ENCODE measurements around the gene MAN1A2. TPM values are rescaled to one million over a fixed set of nuclear protein-coding genes. Genes with fewer than 3 reads are reported as not detected.

The MAN1A2 gene
- polyA plus RNA-seq, 1 donor from 2014 or later = 25.0 TPM

- H3K9me3 ChIP-seq (ENCODE audit: low read length) = peaks cover 9% of the 10 kb centered on the region
- H3K27me3 ChIP-seq (ENCODE audit: insufficient read depth, low read depth, low read length) = no peaks in the 10 kb centered on the region
- TF ChIP-seq EZH2 (IDR thresholded peaks at IDR 0.05; ENCODE audit: borderline replicate concordance, insufficient read depth, low read length, poor library complexity, severe bottlenecking) (no peak), SMC3 (conservative IDR thresholded peaks at IDR 0.05; ENCODE audit: poor library complexity) (no peak), RAD21 (conservative IDR thresholded peaks at IDR 0.05) (no peak), EP300 (conservative IDR thresholded peaks at IDR 0.05; ENCODE audit: poor library complexity, severe bottlenecking) (no peak), REST (IDR thresholded peaks at IDR 0.05; ENCODE audit: borderline replicate concordance) (no peak), MXI1 (conservative IDR thresholded peaks at IDR 0.05; ENCODE audit: poor library complexity, severe bottlenecking) (no peak), POLR2AphosphoS5 (IDR thresholded peaks at IDR 0.05) (no peak), TAF1 (IDR thresholded peaks at IDR 0.05; ENCODE audit: low read depth) (no peak), CTCF (IDR thresholded peaks at IDR 0.05; ENCODE audit: poor library complexity, severe bottlenecking) (no peak)
- no peaks in the 10 kb centered on the region for H3F3A ChIP-seq (ENCODE audit: insufficient read depth, low read length, poor library complexity, severe bottlenecking)
- H2AFZ ChIP-seq (ENCODE audit: low read depth, low read length) = no peak overlapping the region
- no peaks in the 10 kb centered on the region for H3K9me2 ChIP-seq (ENCODE audit: insufficient read depth, low read length)
- H3K9ac ChIP-seq (ENCODE audit: low read length) = no peak overlapping the region
- peaks cover 27% of the 10 kb centered on the region for H3K79me2 ChIP-seq (replicated peaks; ENCODE audit: insufficient read depth, low read length)
- no peak overlapping the region for H3K4me3 ChIP-seq (ENCODE audit: low read length)
- H4K20me1 ChIP-seq (ENCODE audit: insufficient read depth) = no peaks in the 10 kb centered on the region
- peaks cover 6% of the 10 kb centered on the region for H3K36me3 ChIP-seq (ENCODE audit: insufficient read depth, low read length)
- H3K4me2 ChIP-seq (ENCODE audit: low read length) = no peak overlapping the region
- H3K27ac ChIP-seq (ENCODE audit: low read length) = no peak overlapping the region
Measured at GRCh38 chr1:117398957-117399356, 31.7 kb downstream of the MAN1A2 start.

- no peak overlapping the region for H3K27ac ChIP-seq (ENCODE audit: low read length)
- no peak overlapping the region for H3K4me3 ChIP-seq (ENCODE audit: low read length)
- H3K27me3 ChIP-seq (ENCODE audit: insufficient read depth, low read depth, low read length) = no peaks in the 10 kb centered on the region
- no peaks in the 10 kb centered on the region for H3F3A ChIP-seq (ENCODE audit: insufficient read depth, low read length, poor library complexity, severe bottlenecking)
- no peaks in the 10 kb centered on the region for H3K9me2 ChIP-seq (ENCODE audit: insufficient read depth, low read length)
- no peak overlapping the region for H2AFZ ChIP-seq (ENCODE audit: low read depth, low read length)
- no peak overlapping the region for H3K9ac ChIP-seq (ENCODE audit: low read length)
- H3K79me2 ChIP-seq (replicated peaks; ENCODE audit: insufficient read depth, low read length) = peaks cover 20% of the 10 kb centered on the region
- H4K20me1 ChIP-seq (ENCODE audit: insufficient read depth) = no peaks in the 10 kb centered on the region
- no peak overlapping the region for H3K4me2 ChIP-seq (ENCODE audit: low read length)
- H3K36me3 ChIP-seq (ENCODE audit: insufficient read depth, low read length) = peaks cover 11% of the 10 kb centered on the region
- H3K9me3 ChIP-seq (ENCODE audit: low read length) = peaks cover 9% of the 10 kb centered on the region
- TF ChIP-seq EP300 (conservative IDR thresholded peaks at IDR 0.05; ENCODE audit: poor library complexity, severe bottlenecking) = no peak
- TF ChIP-seq POLR2AphosphoS5 (IDR thresholded peaks at IDR 0.05) = no peak
- no peak for TF ChIP-seq EZH2 (IDR thresholded peaks at IDR 0.05; ENCODE audit: borderline replicate concordance, insufficient read depth, low read length, poor library complexity, severe bottlenecking)
- no peak for TF ChIP-seq MXI1 (conservative IDR thresholded peaks at IDR 0.05; ENCODE audit: poor library complexity, severe bottlenecking)
- TF ChIP-seq SMC3 (conservative IDR thresholded peaks at IDR 0.05; ENCODE audit: poor library complexity) = no peak
- TF ChIP-seq CTCF (IDR thresholded peaks at IDR 0.05; ENCODE audit: poor library complexity, severe bottlenecking) = no peak
- TF ChIP-seq TAF1 (IDR thresholded peaks at IDR 0.05; ENCODE audit: low read depth) = no peak
- TF ChIP-seq RAD21 (conservative IDR thresholded peaks at IDR 0.05) = no peak
- no peak for TF ChIP-seq REST (IDR thresholded peaks at IDR 0.05; ENCODE audit: borderline replicate concordance)
Measured at GRCh38 chr1:117401761-117402160, 34.5 kb downstream of the MAN1A2 start.
